Endodermal cell (in vitro differentiated cells): Measurements from ENCODE around the gene ASPG. TPM values are rescaled to one million over a fixed set of nuclear protein-coding genes. Genes with fewer than 3 reads are reported as not detected.

Experiments
- DNase-seq: peaks from one replicate; pipeline ENCODE4 v3.0.0-alpha.2; 2017
- H3K27ac ChIP-seq: 2 replicates; pipeline ENCODE4 v1.5.1; 2013; ENCODE audit warnings: mild to moderate bottlenecking, low read depth, low read length, moderate library complexity
- H3K27me3 ChIP-seq: 2 replicates; pipeline ENCODE4 v1.6.1; 2013; ENCODE audit warnings: mild to moderate bottlenecking, low read length, moderate library complexity; ENCODE audit not compliant: insufficient read depth, control insufficient read depth, poor library complexity, severe bottlenecking
- H3K36me3 ChIP-seq: 2 replicates; pipeline ENCODE4 v1.7.0; 2013; ENCODE audit warnings: mild to moderate bottlenecking, low read length, moderate library complexity; ENCODE audit not compliant: control insufficient read depth, insufficient read depth
- H3K4me1 ChIP-seq: one replicate; pipeline ENCODE4 v1.7.0; 2013; ENCODE audit warnings: low read length; ENCODE audit not compliant: control insufficient read depth, insufficient read depth
- H3K4me3 ChIP-seq: 2 replicates; pipeline ENCODE4 v1.5.1; 2013; ENCODE audit warnings: mild to moderate bottlenecking, low read length, moderate library complexity
- H3K9ac ChIP-seq: 2 replicates; pipeline ENCODE4 v1.6.1; 2013; ENCODE audit warnings: mild to moderate bottlenecking, low read length, moderate library complexity; ENCODE audit not compliant: poor library complexity, severe bottlenecking; ENCODE audit errors: extremely low read depth
- H3K9me3 ChIP-seq: 2 replicates; pipeline ENCODE4 v1.6.1; 2013; ENCODE audit warnings: mild to moderate bottlenecking, low read length, moderate library complexity; ENCODE audit not compliant: control insufficient read depth
- H3K27ac Mint-ChIP-seq: 2 replicates; pipeline ENCODE4 v1.8.0; 2020; ENCODE audit warnings: mixed read lengths
- H3K27me3 Mint-ChIP-seq: 2 replicates; pipeline ENCODE4 v1.8.0; 2021; ENCODE audit warnings: mild to moderate bottlenecking, mixed read lengths; ENCODE audit not compliant: insufficient read depth
- H3K36me3 Mint-ChIP-seq: 2 replicates; pipeline ENCODE4 v1.8.0; 2020; ENCODE audit warnings: low read depth, mixed read lengths
- H3K4me1 Mint-ChIP-seq: 2 replicates; pipeline ENCODE4 v1.8.0; 2020; ENCODE audit warnings: mixed read lengths
- H3K4me3 Mint-ChIP-seq: 2 replicates; pipeline ENCODE4 v1.8.0; 2020; ENCODE audit warnings: mild to moderate bottlenecking, moderate library complexity, mixed read lengths
- H3K9me3 Mint-ChIP-seq: 2 replicates; pipeline ENCODE4 v1.8.0; 2020; ENCODE audit warnings: mild to moderate bottlenecking, mixed read lengths
- WGBS, 2 experiments: methylation state at CpG; one replicate each; pipeline versions ENCODE4 v1.1.5 to v1.1.7; 2013; ENCODE audit warnings: missing lambda C conversion rate in 2 of 2, mixed read lengths in 1 of 2; ENCODE audit not compliant: insufficient coverage in 1 of 2, insufficient read length in 1 of 2; 5-methylcytosine and 5-hydroxymethylcytosine counted together
- total RNA-seq, 2 donors: library from RNA; stranded (reverse); fragmentation: NEBNext Ultra II Directional in 1 of 2; extraction: Animal tissue kit (Norgen Biotek cat#: 25700) in 1 of 2; gene quantifications; 2 replicates in 1 of 2; 3 replicates in 1 of 2; pipeline ENCODE4 v1.2.1, GENCODE V29; 2021
- TF ChIP-seq, protein P1 (sequence below): fragments of 200-600 bp; sonication (generic); conservative IDR thresholded peaks from 2 replicates; pipeline ENCODE4 v1.5.0; 2021; ENCODE audit warnings: antibody characterized with exemption, mild to moderate bottlenecking

Gene ASPG
- total RNA-seq, 2 donors from 2014 or later = 0.71 to 1.4 TPM

DNA sequence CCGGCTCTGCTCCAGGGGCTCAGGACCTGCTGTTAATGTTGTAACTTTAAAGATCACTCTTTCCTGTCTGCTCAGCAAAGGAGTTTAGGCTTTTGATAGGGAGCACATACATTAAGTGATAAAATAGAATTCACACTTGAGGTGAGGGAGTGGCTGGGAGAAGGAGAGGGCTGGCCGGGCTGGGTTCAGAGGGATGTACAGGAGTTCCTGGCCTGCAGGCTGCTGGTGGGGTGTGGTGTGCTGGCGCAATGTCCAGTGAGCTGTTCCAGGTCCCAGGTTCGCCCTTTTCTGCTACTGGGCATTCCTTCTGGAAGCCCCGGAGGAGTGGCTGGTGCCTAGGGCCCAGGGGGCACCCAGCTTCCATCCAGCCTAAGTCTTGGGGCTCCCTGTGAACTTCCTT, 70.6 kb downstream of the ASPG start:
- H3K4me1 Mint-ChIP-seq = no peaks in the 10 kb centered on the region
- H3K4me3 Mint-ChIP-seq = no peak overlapping the region
- no peaks in the 10 kb centered on the region for H3K4me1 ChIP-seq
- H3K9ac ChIP-seq = no peak overlapping the region
- H3K9me3 Mint-ChIP-seq = no peaks in the 10 kb centered on the region
- no peak for DNase-seq
- no peaks in the 10 kb centered on the region for H3K27me3 Mint-ChIP-seq
- H3K4me3 ChIP-seq = no peak overlapping the region
- H3K9me3 ChIP-seq = no peaks in the 10 kb centered on the region
- 89 to 100% methylated on average over 3 to 5 of the region's 5 CpGs for WGBS, 2 experiments
- no peak overlapping the region for H3K27ac Mint-ChIP-seq
- no peaks in the 10 kb centered on the region for H3K27me3 ChIP-seq
- no peak overlapping the region for H3K27ac ChIP-seq
- peaks cover 5% of the 10 kb centered on the region for H3K36me3 ChIP-seq
- H3K36me3 Mint-ChIP-seq = peaks cover 10% of the 10 kb centered on the region
- TF ChIP-seq, protein P1, sequence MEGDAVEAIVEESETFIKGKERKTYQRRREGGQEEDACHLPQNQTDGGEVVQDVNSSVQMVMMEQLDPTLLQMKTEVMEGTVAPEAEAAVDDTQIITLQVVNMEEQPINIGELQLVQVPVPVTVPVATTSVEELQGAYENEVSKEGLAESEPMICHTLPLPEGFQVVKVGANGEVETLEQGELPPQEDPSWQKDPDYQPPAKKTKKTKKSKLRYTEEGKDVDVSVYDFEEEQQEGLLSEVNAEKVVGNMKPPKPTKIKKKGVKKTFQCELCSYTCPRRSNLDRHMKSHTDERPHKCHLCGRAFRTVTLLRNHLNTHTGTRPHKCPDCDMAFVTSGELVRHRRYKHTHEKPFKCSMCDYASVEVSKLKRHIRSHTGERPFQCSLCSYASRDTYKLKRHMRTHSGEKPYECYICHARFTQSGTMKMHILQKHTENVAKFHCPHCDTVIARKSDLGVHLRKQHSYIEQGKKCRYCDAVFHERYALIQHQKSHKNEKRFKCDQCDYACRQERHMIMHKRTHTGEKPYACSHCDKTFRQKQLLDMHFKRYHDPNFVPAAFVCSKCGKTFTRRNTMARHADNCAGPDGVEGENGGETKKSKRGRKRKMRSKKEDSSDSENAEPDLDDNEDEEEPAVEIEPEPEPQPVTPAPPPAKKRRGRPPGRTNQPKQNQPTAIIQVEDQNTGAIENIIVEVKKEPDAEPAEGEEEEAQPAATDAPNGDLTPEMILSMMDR = no peak

DNA sequence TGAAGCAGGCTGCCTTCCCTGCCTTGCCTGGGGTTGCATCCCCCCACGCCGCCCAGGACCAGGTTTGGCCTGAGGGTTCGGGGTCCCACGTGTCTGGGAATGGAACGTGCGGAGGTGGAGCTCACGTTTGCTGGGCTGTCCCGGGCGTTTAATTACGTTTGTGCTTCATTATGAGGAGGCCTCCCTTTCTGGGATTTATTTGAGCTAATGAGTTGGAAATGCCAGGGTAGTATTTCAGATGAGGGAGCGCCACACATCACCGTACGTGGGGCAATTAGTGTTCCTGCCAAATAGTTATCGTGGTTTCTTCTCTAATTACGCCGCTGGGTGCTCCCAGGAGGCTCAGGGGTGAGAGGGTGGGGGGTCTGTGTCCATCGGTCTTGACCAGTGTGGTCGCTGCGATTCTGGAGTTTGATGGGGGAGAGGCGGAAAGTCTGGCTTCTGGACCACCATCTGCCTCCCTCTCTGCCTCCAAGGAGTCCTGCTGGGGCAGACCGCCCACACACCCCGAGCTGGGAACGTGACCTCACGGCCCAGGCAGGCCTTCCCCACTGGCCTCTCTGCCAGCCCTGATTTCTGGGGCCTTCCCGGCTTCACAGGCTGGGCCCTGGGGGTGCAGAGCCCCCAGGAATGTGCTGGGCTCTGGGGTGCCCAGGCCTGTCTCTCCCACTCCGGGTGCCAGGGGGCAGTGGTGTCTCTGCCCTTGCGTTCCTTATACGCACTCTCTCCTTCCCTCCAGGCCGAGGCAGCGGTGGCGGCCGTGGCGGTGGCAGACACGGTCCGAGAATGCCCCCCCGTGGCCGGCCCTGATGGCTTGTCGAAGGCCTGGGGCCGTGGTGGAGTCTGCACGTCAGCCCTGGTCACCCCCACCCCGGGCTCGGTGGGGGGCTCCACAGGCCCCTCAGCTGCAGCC, 71.8 kb downstream of the ASPG start:
- Histone ChIP-seq H3K36me3 (peaks cover 5% of the 10 kb centered on the region), H3K27me3 (no peaks in the 10 kb centered on the region), H3K27ac (no peak overlapping the region), H3K4me3 (no peak overlapping the region), H3K4me1 (no peaks in the 10 kb centered on the region), H3K9me3 (no peaks in the 10 kb centered on the region), H3K9ac (no peak overlapping the region)
- TF ChIP-seq, protein P1 = peak; percentile 63
- Mint-ChIP-seq H3K4me3 (no peak overlapping the region), H3K9me3 (no peaks in the 10 kb centered on the region), H3K27ac (no peak overlapping the region), H3K36me3 (peaks cover 10% of the 10 kb centered on the region), H3K27me3 (no peaks in the 10 kb centered on the region), H3K4me1 (no peaks in the 10 kb centered on the region)
- DNase-seq = no peak
- WGBS, 2 experiments = 90 to 94% methylated on average over 25 to 42 of the region's 42 CpGs

DNA sequence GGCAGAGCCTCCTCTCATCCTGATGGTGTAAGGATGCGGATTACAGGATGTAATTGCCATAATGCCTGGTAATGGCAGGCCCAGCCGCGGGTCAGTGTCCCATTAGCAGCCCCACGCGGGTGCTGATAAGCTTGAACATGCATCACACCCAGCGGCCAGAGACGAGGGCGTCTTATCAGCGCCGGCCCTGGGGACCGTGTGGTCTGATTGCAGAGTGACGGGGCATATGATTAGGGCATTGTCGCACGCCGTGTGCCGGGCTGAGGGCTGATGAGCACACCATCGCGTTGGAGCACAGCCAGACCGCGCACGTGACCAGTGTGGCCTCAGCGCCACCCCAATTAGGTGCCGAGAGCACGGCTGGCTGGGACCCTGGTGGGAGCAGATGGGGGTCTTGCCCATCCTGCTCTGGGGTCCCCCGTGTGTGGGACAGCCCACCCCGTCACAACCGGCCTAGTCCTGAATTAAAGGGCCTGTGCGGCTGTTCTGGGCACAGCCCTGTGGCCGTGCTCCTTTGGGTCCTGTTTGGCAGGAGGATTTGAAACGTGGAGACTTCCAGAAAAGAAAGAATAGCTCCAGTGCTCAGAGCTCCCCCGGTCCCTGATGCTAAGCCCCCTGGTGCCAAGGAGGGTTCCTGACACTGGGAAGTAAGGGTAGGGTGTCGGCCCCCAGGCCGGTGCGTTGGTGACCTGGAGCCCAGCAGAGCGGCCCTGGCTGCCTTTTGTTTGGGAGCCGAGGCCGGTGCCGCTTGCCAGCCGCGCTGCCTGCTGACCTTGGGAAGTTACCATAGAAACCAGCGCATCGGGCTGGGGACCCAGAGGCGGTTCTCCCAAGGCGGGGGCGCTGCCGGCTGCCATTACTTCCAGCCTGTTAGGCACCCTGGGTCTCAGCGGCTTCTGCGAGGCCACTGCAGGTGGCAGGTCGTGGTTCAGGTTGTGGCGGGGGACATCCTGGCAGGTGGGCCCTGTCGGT, 73.6 kb downstream of the ASPG start:
- no peak for DNase-seq
- peaks cover 3% of the 10 kb centered on the region for H3K36me3 Mint-ChIP-seq
- no peaks in the 10 kb centered on the region for H3K27me3 Mint-ChIP-seq
- H3K27me3 ChIP-seq = no peaks in the 10 kb centered on the region
- peaks cover 2% of the 10 kb centered on the region for H3K36me3 ChIP-seq
- TF ChIP-seq, protein P1 = no peak
- H3K9me3 Mint-ChIP-seq = no peaks in the 10 kb centered on the region
- 88 to 90% methylated on average over 36 to 51 of the region's 51 CpGs for WGBS, 2 experiments
- no peaks in the 10 kb centered on the region for H3K4me1 ChIP-seq
- H3K9me3 ChIP-seq = no peaks in the 10 kb centered on the region
- H3K4me1 Mint-ChIP-seq = no peaks in the 10 kb centered on the region
- no peak overlapping the region for H3K4me3 ChIP-seq
- H3K9ac ChIP-seq = no peak overlapping the region
- H3K4me3 Mint-ChIP-seq = no peak overlapping the region
- peak overlapping the region; percentile 16 for H3K27ac ChIP-seq
- no peak overlapping the region for H3K27ac Mint-ChIP-seq
